Fibroblast of skin of right quadriceps (primary cell): Measurements from ENCODE around the gene GRN.
"Not testable (repeated sequence)": the region's sequence is repeated elsewhere in the genome, so short reads cannot be mapped to it uniquely, and the experiment has no call there.

Experiments
- DNase-seq: peaks from one replicate; pipeline ENCODE4 v3.0.0-alpha.2; 2013

GRN gene

GRCh38 chr17:44322236-44322895 is 22.7 kb upstream of the GRN start:
- no peak for DNase-seq

- DNase-seq: no peak
These were observed 21.6 kb upstream of the GRN start for GRCh38 chr17:44323359-44324091.

- no peak for DNase-seq
These were observed 21.0 kb upstream of the GRN start for GRCh38 chr17:44324092-44324570.

- peak; percentile 92 for DNase-seq
These were observed 20.4 kb upstream of the GRN start, which contains the start of gene SLC25A39 for GRCh38 chr17:44324571-44325275. SLC25A39 (minus strand) TSS chr17:44324823; CDS start chr17:44323562, 1,261 bp downstream.

GRCh38 chr17:44326861-44327444 is 18.1 kb upstream of the GRN start:
- peak; percentile 98 for DNase-seq

GRCh38 chr17:44327715-44328449 is 17.2 kb upstream of the GRN start:
- DNase-seq: no peak

- not testable (repeated sequence) for DNase-seq
These were observed 15.6 kb upstream of the GRN start for GRCh38 chr17:44329516-44329915.

- DNase-seq: not testable (repeated sequence)
These were observed 14.8 kb upstream of the GRN start for GRCh38 chr17:44330263-44330662.

GRCh38 chr17:44331249-44331760 is 13.8 kb upstream of the GRN start:
- DNase-seq: peak; percentile 61

GRCh38 chr17:44333371-44333770 is 11.7 kb upstream of the GRN start:
- no peak for DNase-seq

- no peak for DNase-seq
These were observed 10.8 kb upstream of the GRN start for GRCh38 chr17:44334315-44334714.

- DNase-seq: no peak
These were observed 10.4 kb upstream of the GRN start for GRCh38 chr17:44334727-44335126.

GRCh38 chr17:44335564-44335963 is 9.5 kb upstream of the GRN start:
- no peak for DNase-seq

GRCh38 chr17:44335968-44336367 is 9.1 kb upstream of the GRN start:
- no peak for DNase-seq

- no peak for DNase-seq
These were observed 6.4 kb upstream of the GRN start for GRCh38 chr17:44338702-44339101.

- DNase-seq: not testable (repeated sequence)
These were observed 4.5 kb upstream of the GRN start for GRCh38 chr17:44340553-44340952.

- DNase-seq: no peak
These were observed 1.4 kb upstream of the GRN start for GRCh38 chr17:44343510-44344209.

- peak; percentile 62 for DNase-seq
These were observed 438 bp downstream of the GRN start for GRCh38 chr17:44345454-44346026.

- no peak for DNase-seq
These were observed 1.2 kb downstream of the GRN start for GRCh38 chr17:44346064-44346844.
